Measurements from ENCODE around the gene SUMF2.

SUMF2 gene

GRCh38 chr7:56062382-56062781 is 1.7 kb upstream of the SUMF2 start:
- TF ChIP-seq, protein P1, sequence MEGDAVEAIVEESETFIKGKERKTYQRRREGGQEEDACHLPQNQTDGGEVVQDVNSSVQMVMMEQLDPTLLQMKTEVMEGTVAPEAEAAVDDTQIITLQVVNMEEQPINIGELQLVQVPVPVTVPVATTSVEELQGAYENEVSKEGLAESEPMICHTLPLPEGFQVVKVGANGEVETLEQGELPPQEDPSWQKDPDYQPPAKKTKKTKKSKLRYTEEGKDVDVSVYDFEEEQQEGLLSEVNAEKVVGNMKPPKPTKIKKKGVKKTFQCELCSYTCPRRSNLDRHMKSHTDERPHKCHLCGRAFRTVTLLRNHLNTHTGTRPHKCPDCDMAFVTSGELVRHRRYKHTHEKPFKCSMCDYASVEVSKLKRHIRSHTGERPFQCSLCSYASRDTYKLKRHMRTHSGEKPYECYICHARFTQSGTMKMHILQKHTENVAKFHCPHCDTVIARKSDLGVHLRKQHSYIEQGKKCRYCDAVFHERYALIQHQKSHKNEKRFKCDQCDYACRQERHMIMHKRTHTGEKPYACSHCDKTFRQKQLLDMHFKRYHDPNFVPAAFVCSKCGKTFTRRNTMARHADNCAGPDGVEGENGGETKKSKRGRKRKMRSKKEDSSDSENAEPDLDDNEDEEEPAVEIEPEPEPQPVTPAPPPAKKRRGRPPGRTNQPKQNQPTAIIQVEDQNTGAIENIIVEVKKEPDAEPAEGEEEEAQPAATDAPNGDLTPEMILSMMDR (IDR thresholded peaks at IDR 0.05), result no peak

- TF ChIP-seq, protein P1 (IDR thresholded peaks at IDR 0.05), result no peak
Observed at GRCh38 chr7:56063500-56063881, 595 bp upstream of the SUMF2 start.

- TF ChIP-seq, protein P1 (IDR thresholded peaks at IDR 0.05), result peak; percentile 92
Observed at GRCh38 chr7:56074371-56074791, 10.3 kb downstream of the SUMF2 start.

GRCh38 chr7:56077681-56078080 is 13.6 kb downstream of the SUMF2 start:
- TF ChIP-seq, protein P1 (IDR thresholded peaks at IDR 0.05), result no peak

DNA sequence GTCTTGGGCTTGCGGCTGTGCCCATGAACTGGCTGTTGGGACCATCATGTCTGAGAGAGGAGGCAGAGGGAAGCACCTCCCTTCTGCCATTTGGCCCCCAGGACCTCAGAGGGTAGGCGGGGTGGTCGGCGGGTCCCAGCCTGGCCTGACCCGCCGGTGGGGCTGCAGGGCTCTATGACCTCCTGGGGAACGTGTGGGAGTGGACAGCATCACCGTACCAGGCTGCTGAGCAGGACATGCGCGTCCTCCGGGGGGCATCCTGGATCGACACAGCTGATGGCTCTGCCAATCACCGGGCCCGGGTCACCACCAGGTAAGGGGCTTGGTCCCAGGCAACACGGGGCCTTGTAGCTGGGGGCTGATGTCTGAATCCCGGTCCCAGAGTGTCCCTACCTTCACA is 14.1 kb downstream of the SUMF2 start:
- TF ChIP-seq, protein P1 (IDR thresholded peaks at IDR 0.05), result no peak

GRCh38 chr7:56079450-56080185 is 15.5 kb downstream of the SUMF2 start:
- TF ChIP-seq, protein P1 (IDR thresholded peaks at IDR 0.05), result peak; percentile 94

DNA sequence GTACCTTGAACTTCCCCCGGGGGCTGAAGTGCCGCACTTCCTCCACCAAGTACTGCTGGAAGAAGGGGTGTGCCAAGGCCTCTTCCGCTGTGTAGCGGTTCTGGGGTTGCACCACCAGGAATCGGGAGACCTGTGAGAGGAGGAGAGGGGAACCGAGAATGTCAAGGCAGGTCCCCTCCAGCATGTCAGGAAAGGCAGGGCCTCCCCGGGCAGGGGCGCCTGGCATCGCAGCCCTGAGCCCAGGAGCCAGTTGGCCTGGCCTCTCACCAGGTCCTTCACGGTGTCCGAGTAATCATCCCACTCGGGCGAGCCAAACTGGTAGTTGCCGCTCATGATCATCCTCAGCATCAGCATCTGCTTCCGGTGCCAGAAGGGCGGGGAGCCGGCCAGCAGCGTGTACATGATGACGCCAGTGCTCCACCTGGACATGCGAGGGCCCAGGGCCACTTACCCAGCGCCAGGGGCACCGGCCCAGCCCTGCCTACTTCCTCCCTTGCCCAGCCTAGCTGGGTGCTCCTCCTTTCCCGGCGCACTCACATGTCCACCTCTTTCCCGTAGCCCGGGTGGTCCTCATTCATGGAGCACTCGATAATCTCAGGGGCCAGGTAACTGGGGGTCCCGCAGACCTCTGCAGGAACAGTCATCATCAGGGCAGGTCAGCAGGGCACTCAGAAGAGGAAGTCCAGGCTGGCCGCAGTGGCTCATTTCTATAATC is 17.7 kb downstream of the SUMF2 start:
- TF ChIP-seq, protein P1 (IDR thresholded peaks at IDR 0.05), result no peak
